Measurements from ENCODE around the gene FREM3.
"Not testable (repeated sequence)": the region's sequence is repeated elsewhere in the genome, so short reads cannot be mapped to it uniquely, and the experiment has no call there.

Gene FREM3

DNA sequence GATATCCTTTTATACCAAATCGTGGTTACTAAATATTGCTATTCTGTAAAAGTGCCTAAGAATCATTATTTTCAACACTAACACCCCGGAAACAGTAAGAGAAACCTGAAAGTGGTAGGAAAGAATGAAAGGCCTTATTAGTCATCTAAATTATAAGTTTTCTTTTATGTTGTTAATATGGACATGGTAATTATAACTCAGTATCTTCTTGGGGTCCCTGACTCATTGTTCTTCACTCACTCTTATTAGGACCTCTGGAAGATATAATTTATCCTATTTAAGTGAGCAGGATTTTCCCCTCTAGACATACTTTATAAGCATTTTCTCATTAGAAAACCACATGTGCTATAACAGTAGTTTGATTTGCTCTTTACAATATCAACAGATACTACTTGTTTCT, 136.0 kb downstream of the FREM3 start:
- DNase-seq, result no peak

DNA sequence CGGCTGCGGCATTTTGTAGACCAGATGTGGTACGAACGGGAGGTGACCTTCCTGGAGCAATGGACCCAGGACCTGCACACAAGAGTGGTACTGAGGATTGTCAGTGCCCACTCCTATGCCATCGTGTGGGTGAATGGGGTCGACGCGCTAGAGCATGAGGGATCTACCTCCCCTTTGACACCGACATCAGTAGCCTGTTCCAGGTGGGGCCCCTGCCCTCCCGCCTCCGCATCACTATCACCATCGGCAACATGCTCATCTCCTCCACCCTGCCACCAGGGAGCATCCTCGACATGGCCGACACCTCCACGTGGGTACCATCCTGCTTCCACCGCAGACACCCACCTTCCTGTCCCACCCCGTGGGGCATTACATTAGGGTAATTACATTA, 140.7 kb downstream of the FREM3 start:
- DNase-seq, result no peak

DNA sequence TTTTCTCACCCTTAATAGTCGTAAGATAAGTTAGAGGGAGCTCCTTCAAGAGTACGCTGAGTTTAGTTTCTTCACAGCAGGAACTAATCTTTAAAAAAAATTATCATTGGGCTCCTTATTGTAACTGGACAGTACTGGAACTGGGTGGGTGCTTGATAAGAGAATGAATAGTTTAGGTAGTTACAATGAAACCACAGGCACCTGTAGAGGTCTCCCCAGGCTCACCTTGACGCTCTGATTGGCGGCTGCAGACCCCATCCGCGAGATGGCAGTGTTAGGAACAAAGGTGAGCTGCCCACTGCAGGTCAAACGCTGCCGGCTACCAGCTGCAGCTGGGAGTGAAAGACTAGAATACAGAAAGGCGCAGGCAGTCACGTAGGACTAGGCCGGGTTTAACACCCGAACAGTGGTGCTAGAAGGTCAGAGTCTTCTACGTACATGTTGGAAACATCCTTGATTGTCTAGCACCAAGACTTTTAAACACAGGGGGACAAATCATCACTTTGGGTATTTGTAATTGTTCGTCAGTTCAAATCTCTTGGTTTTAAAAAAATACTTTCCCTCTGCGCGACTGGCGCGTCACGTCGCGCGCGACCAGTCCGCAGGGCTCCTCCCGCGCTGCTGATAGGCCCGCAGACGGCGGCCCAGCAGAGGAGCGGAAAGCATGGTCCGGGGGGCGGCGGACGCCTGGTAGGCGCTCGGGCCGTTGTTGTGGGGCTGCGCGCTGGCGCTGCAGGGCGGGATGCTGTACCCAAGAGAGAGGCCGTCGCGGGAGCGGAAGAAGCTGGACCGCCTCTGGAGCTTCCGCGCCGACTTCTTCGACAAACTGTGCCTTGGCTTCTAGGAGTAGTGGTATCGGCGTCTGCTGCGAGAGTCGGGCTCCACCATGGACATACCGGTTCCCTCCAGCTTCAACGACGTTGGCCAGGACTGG, 141.4 kb downstream of the FREM3 start:
- DNase-seq, result peak; percentile 15

DNA sequence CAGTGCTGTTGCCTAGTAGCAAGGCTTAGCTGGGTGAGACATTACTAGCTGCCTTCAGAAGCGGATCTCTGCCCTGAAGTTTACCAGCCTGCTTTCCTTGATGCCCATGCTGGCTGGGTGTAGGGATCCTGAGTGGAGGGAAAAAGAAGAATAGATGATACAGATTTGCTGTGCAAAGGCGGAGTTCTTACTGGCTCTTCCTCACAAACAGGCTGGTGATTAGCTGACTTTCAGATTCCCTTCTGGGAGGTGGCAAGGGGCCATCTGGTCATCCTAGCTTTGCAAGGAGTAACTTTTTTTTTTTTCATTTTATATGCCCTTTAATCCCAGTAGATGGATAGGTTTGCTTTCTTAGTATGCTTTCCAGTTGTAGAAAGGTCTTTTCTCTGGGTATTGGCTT, 142.2 kb downstream of the FREM3 start:
- no peak for DNase-seq

DNA sequence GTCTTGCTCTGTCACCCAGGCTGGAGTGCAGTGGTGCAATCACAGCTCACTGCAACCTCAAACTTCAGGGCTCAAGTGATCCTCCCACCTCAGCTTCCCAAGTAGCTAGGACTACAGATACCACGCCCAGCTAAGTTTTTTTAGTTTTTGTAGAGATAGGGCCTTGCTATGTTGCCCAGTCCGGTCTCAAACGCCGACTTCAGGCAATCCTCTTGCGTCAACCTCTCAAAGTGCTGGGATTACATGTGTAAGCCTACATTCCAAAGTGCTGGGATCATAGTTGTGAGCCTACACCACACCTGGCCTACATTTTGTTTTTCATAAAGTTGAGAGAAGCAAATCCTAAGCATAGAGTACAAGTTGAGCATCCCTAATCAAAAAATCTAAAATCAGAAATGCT, 144.8 kb downstream of the FREM3 start:
- DNase-seq, result no peak

DNA sequence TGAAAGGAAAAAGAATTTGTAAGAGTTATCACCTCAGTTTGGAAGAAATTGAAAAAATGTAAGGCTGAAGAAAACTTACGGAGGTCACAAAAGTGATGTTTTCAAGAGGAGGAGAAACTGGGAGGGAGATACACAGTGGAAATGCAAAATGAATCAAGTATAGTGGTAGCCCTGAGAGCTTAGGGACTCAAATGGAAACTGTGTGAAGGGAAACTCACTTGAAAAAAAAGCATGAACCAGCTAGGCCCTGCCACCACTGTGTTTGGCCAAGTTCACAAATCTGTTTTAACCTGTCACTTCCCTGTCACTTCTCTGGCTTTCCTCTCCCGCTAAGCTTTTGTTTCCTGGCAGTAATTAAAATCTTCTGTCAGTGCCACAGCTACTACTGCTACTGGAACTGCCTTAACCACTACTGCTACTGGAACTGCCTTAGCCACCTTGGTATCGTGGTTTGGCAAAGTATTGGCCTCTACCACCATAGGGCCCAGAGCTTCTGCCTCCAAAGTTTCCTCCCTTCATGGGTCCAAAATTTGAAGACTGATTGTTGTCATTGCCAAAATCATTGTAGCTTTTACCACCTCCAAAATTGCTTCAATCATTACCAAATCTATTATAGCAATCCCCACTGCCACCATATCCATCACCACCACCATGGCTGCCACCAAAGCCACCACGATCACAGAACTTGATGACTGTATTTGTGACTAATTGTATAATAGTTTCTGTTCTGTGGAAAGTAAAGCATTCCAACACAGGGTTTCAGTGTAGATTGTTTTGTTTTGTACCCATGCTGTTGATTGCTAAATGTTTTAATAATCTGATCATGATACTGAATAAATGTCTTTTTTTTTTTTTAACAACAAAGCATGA, 145.5 kb downstream of the FREM3 start:
- no peak for DNase-seq

- no peak for DNase-seq
Observed at GRCh38 chr4:143549928-143550327, 150.5 kb downstream of the FREM3 start.

- no peak for DNase-seq
Observed at GRCh38 chr4:143539670-143540023, 160.8 kb downstream of the FREM3 start.

DNA sequence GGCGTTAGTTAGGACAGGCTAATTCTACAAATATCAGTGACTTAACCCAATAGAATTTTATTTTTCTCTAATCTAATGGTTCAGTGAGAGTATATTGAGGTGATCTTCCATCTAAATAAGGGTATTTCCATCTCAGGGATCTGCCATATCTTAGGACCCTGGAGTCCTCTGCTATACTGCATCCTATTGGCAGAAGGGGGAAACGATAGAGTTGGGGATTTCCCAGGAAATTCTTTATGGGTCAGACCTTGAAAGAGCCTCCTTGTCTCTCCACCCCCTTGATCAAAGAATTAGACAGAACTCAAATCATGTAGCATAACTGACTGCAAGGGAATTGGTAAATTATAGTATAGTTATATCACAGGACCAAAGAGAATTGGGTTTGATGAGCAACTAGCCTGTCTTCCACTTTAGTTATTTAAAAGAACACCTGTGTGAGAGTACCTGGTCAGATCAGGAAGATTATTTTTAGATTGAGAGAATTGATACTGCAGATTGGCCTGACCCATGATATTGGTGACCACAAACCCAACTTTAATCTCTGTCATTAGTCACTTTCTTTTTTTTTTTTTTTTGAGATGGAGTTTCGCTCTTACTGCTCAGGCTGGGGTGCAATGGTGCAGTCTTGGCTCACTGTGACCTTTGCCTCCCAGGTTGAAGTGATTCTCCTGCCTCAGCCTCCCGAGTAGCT, 161.4 kb downstream of the FREM3 start:
- DNase-seq, result no peak

- DNase-seq, result no peak
Observed at GRCh38 chr4:143531788-143532491, 168.5 kb downstream of the FREM3 start.

GRCh38 chr4:143531380-143531779, 169.1 kb downstream of the FREM3 start:
- no peak for DNase-seq

DNA sequence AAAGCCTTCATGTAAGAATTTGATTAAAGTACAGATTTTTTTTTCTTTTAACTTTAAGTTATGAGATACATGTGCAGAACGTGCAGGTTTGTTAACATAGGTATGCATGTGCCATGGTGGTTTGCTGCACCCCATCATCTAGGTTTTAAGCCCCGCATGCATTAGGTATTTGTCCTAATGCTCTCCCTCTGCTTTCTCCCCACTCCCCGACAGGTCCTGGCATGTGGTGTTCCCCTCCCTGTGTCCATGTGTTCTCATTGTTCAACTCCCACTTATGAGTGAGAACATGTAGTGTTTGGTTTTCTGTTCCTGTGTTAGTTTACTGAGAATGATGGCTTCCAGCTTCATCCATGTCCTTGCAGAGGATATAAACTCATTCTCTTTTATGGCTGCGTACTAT, 172.4 kb downstream of the FREM3 start:
- DNase-seq, result not testable (repeated sequence)
